NCI-H1694 (cell line): ENCODE data around the gene ANGEL1.

ENCODE experiments used
- DNase-seq: peaks from one replicate; lab custom pipeline; 2025; lab: John Stamatoyannopoulos, UW

ANGEL1 gene

DNA sequence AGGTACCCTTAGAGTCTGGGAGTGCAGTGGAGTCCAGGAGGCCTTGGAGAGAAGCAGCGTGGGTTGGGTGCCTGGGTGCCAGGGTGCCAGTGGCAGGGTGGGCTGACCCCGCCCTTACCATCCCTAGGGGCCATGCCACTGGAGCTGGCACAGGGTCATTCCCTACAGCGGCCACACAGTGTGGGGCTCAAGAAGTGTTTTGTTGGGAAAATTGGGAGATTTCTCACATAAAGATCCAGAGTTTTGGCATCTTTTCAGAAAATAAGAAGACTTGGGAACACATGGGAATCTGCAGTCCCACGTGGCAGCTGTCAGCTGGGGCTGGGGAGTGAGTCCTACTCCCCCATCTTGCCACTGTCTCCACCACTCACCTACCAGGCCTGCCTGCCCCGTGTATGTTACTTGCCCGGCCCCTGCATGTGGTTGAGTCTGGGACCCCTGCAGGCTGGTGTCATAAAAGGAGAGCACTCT lies 47.2 kb downstream of the ANGEL1 start:
- no peak for DNase-seq

DNA sequence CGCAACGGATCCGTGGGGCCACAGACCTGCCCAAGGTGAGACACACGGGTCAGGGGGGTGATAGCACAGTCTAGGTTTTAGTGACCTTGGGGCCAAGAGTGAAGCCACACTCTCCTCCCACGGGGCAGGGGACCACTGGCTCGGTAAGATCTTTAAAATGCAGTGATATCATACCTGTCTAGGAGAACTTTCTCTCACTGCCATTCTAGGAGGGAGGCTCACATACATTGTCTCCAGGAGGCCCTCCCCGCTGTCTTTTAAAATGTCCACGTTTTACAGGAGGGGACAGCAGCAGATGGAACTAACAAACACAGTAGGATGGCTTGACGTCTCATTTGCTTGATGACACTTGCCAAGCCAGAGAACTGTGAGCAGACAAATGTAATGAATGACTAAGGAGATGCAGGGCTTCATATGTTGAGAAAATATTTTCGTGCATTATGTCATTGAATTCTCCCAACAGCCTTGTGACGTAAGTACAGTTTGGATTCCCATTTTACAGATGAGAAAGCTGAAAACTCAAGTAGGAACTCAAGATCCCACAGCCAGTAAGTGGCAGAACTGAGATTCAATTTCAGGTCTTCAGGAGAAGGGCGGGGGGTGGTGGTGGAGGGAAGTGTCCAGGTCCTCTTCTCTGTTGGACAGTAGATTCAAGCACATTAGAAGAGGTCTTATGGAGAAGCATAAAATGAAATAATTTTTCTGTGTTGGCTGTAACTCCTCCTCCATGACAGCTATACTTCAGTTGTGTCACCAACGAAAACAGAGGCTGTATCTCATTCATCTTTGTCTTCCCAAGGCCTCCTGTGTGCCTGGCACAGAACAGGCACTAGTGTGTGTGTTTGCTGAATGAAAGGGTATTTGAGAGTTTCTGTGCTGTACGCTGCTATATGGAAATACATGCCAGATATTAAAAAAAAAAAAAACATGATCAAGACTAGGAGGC lies 49.3 kb downstream of the ANGEL1 start:
- DNase-seq: peak; percentile 72

DNA sequence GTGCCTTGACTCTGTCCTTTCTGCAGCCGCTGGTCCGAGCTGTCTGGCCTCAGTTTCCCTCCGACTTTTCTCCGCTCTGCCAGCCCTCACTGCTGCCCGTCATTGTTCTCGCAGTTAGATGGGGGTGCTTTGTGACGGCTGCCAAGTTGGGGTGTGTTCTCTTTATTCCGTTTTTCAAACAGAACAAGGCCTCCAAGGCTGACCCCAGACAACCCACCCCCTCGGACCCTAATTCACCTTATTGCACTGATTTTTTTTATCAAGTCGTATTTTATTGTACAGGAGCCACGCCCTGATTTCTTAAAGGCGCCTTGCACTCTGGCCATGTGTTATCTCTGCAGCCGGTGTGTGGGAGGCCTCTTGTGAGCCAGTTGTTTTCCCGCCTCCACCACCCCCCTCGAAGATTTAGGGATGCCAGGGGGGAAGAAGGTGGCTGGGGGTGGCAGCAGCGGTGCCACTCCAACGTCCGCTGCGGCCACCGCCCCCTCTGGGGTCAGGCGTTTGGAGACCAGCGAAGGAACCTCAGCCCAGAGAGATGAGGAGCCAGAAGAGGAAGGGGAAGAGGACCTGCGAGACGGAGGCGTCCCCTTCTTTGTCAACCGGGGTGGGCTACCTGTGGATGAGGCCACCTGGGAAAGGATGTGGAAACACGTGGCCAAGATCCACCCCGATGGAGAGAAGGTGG lies 50.1 kb downstream of the ANGEL1 start:
- no peak for DNase-seq

DNA sequence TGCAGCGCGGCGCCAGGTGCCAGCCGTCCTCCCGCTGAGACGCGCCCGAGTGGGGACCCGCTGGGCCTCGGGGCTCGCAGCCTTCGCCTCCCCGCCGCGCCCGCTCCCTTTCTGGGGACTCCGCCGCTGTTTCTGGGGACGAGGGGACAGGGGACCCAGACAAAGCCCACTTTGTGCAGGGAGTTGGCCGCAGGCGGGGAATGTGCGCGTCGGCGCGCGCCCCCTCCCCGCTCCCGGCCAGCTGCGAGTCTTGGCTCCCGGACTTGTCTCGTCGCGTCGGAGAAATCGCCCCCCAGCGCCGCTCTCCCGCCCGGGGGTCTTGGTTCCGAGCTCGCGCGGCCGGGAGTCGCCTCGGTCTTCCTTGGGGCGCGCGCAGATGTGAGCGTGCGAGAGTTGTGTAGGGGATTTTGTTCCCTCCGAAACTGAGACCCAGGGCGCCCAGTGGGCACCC lies 50.7 kb downstream of the ANGEL1 start:
- DNase-seq: no peak

DNA sequence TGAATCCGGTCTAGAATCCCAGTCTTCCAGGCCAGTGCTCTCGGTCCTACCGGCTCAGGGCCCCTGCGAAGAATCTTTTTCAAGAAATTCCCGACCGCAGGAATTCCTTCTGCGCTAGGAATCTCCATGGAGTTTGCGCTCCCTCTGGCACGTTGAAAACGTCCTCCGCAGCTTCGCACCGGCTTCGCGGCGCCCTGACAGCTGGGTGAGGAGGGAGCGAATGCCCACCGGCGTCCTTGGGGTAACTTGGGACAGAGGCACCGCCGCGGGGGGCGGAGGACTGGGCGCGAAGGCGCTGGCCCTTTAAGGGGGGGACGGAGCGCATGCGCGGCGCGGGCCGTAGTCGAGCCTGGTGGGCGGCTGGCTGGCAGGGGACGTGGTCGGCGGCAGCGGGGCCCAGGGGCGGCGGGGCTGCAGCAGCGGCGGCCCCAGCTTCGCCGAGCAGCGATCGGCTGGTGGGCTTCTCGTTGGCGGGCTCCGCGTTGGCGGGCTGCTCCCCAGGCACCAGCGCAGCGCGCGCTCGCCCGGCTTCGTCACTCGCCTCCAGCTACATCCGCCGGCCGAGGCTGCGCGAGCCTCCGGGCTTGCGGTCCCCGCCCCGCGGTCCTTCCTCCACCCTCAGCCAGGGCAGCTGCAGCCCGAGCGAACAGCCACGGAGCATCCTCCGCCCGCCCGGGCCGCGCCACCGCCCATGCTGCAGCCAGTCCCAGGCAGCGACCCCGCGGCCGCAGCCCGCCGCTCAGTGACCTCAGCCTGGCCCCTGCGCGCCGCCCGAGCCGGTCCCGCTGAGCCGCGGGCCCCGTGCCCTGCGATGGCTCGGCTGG lies 51.3 kb downstream of the ANGEL1 start, which contains the start of gene VASH1:
TSS of gene VASH1 (plus strand) at position 333 of the 824 bp plus-strand sequence. CDS start 1,354 bp downstream, outside the sequence.
- peak; percentile 35 for DNase-seq

DNA sequence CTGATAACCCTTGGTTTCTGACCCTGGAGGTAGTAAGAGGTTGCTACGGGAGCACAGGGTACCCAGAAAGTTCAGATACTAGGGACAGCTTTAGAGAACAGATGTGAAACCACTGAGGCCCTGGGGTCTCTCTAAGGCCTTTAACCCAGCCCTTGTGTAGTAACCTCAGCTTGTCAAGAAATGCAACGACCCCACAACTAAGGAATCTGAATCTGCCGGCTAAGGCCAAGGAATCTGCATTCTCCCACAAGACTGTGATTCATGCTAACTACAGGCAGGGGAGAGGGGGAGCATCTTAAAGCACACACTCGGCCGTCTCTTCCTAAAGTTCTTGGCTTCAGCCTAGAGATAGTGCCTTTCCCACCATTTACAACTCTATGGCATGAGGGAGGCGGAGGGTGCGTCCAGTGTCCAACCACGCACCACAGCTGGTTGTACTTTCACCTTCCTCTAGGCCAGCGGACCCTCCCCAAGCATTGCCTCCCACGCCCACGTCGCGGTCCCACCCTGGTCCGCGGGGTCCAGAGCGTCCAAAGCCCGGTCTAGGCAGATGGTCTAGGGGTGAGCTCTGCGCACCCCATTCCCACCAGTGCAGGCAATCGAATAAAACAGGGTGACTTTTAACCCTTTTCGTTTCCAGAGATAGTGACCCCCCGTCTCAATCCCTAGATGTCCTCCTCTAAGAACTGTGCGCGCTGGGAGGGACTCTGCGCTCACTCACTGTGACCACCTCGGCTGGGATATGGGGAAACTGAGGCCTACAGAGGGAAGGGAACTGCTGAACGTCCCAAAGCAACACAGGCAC lies 52.1 kb downstream of the ANGEL1 start:
- no peak for DNase-seq

DNA sequence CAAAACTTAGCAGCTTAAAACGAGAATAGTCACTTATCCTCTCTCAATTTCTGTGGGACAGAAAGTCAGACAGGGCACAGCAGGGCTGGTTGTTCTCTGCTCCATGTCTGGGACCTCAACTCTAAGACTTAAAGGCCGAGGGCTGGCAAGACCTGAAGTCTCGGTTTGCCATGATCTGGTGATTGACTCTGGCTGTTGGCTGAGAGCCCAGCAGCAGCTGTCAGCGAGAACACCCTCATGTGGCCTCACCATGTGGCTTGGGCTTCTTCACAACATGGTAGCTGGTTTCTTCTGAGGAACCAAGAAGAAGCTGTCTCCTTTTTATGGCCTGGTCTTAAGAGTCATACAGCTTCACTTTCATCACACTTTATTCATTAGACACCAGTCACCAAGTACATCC lies 53.1 kb downstream of the ANGEL1 start:
- DNase-seq: no peak

DNA sequence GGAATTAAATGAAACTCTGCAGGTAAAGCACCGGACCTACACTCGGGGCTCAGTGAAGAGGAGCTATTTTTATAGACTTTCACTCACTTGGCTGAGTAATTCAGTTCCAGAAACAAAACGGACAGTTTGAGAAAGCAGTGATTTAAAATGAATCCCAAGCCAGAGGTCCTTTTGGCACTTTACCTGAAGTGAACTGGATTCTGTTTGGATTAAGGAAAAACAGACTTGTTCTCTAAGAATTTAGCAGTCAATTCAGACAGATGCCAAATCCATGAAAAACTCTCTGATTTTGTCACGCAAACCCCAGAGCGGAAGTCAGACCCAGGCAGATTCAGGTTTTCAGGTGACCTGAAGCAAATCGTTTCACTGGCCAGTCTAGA lies 56.3 kb downstream of the ANGEL1 start:
- DNase-seq: no peak

DNA sequence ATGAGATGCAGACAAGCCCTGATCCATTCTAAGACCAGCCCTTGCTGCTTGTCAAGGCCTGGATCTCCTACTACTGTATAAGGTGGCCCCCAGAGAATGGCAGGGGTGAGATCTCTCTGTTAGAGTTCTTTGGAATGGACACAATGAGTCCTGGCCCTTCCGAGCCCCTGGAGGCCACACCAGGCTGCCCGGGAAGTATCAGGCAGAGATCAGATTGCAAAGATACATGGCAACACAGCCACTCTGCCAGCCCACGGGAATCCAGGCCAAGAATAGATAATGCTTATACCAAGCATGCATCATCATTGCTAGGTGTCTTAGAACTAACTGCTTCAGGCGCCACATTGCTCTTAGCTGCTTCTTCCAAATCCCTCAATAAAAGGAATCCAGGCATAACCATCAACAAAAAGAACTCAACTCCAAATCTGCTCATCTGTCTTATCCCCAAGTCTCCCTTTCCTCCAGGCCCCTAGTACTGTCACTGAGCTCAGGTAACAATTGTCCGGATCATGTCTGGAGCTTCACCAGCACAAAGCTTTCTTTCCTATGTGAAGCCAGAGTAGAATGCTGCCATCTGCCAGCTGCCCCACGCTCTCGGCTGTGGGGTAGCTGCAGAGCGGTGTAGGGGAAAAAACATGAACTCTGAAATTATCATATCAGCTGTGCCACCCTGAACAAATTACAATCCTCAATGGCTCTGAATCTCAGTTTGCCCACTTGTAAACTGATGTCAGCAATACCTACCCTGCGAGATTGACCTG lies 56.9 kb downstream of the ANGEL1 start:
- DNase-seq: peak; percentile 61

DNA sequence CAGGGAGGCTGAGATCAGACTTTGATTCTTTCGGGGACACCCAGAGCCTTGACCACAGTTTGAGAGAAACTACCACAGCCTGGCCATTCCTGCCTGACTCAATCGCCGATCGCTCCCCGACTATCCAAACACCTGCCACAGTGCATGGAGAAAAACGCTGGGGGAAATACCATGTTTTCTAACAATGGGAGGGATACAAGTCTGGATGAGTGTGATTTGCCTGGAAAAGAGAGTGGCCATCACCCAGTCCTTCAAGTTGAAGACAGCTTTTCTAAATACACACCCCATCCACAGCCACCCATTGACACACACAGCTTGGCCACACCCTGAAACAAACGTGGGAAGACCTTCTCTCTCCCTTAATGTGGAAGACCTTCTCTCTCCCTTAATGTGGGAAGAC lies 58.1 kb downstream of the ANGEL1 start:
- no peak for DNase-seq

DNA sequence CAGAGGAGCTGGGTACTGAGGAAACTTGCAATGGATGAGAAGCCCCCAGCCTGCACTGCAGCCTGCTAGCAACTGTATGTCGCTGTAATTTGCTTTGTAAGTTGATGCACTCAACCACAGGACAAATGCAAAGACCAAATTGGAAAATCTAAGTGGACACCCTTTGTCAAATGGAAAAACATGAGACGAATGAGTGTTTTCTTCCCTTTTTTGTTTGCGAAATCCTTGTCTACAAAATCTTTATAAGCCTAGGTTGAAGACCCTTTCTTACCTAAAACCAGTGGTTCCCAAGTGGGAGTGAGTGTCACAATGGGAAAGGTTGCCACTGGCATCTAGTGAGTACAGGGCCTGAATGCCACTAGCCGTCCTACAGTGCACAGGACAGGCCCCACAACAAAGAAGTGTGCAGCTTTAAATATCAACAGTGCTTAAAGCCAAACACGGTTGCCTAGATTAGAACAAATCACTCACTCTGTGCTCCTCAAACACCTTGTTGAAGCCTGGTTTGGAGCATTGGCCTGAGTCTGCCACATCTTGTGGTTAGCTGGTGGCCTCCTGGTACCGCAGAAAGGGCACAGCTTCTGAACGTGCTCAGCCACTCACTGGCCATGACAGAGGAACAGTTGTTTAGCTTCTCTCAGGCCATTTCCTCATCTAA lies 59.0 kb downstream of the ANGEL1 start:
- no peak for DNase-seq

DNA sequence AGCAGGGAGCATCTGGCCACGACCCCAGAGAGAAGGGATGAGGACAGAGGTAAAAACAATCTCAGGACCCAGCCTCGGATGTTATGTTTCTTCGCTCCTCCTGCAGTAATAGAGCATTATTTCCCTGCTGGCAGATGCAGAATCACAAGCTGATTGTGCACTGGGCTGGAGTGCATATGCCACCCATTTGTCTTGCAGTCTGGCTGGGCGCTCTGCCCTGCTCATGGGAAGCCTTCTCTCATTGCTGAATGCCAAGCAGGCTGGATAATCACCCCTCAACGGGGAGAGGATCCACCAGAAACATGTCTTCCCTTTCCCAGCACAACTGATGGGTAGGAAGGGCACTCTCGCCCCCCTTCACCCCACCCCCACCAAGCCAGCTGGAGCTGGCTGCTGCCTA lies 59.9 kb downstream of the ANGEL1 start:
- DNase-seq: peak; percentile 99

DNA sequence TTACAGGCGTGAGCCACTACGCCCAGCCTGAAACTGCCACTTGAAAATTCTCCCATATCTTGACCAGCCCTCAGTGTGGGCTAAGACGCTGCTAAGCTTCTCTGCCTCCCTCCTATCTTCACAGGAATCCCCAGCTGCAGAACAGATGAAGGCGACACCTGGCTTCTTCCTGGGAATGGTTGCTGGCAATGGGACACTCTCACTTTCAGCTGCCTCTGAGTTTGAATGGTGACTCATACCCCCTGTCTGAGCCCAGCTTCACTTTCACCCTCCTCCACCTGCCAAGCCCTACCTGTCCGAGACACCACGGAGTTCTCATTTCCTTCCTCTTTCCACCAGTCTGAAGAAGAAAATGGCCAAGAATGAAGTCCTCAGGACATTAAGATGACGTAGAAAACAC lies 69.7 kb downstream of the ANGEL1 start:
- no peak for DNase-seq

DNA sequence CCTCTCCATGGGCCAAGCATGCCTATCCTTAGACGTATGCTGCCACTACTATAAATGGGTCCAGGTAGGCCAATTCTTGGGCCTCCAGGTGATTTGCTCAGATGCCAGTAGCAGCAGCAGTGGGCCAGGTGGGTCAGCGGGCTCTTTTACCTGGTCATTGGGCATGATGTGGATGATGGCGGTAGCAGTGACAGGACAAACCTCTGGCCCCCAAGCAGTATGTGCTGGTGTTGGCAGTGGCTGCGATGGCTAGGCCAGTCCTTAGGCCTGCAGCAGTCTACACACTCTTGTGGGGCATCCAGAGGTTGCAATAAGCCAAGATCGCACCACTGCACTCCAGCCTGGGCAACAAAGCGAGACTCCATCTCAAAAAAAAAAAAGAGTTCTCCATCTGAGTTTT lies 70.5 kb downstream of the ANGEL1 start:
- DNase-seq: no peak

DNA sequence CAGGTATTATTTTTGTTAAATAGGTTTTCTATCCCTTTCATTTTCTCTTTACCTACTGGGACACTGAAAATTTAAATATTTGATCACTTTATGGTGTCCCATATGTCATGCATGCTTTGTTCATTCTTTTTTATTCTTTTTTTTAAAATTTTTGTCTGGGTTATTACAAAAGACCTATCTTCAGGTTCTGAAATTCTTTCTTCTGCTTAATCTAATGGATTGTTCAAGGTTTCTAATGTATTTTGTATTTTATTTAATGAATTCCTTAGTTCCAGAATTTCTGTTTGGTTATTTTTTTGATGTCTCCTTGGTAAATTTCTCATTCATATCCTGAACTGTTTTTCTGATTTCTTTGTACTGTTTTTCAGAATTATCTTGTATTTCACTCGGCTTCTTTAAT lies 71.6 kb downstream of the ANGEL1 start:
- DNase-seq: no peak
